ENCODE measurements around the gene RBCK1. TPM values are rescaled to one million over a fixed set of nuclear protein-coding genes. Genes with fewer than 3 reads are reported as not detected.

The RBCK1 gene
- total and polyA plus RNA-seq, 9 of the 15 experiments (the other 6 are each of a cell fraction or from before 2014, with no cell fraction given): 5.9 to 59.3 (median 26.5) TPM

DNA sequence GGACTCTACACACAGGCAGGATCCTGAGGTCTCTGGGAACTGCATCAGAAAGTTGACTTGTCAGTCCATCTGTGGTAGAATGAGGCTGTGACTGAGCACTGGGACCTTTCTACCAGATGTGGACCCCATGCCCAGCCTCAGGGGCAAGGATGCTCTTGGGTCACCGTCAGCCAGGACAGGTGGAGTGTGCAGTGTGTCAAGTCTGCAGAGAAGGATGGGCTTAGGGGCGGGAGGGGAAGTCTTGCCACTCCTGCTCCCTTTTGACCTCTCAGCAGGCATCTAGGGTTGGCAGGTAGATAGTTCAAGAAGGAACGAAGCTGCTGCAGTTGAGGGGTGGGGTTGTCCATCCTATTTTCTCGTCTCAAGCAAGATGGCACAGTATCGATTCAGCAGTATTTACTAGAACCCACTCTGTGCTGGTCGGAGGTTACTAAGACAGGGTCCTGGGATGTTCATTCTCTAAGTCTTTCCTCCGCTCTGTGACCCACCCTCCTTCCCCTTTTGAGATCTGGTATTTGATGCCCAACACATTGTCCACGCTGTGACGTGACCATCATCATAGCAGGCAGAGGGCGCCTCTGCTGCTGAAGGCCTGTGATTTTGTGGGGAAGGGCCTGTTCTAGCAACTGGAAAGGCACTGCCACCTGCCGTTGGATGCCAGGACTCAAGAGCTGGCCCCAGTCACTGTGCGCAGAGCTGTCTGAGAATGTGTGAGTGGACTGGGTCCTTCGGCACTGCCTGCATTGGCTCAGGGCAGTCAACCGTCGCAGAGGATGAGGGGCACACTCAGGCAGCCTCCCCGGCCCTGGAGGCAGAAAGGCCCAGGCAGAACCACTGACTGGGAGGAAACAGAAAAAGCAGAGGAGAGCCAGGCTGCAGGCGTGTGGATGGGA, 23.2 kb downstream of the RBCK1 start (continued):
- TF ChIP-seq, protein P1, sequence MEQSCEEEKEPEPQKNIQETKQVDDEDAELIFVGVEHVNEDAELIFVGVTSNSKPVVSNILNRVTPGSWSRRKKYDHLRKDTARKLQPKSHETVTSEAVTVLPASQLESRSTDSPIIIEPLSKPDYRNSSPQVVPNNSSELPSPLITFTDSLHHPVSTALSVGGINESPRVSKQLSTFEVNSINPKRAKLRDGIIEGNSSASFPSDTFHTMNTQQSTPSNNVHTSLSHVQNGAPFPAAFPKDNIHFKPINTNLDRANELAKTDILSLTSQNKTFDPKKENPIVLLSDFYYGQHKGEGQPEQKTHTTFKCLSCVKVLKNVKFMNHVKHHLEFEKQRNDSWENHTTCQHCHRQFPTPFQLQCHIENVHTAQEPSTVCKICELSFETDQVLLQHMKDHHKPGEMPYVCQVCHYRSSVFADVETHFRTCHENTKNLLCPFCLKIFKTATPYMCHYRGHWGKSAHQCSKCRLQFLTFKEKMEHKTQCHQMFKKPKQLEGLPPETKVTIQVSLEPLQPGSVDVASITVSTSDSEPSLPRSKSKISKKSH (CRISPR knock-in tag; IDR thresholded peaks at IDR 0.05): no peak
- TF ChIP-seq, protein P2, sequence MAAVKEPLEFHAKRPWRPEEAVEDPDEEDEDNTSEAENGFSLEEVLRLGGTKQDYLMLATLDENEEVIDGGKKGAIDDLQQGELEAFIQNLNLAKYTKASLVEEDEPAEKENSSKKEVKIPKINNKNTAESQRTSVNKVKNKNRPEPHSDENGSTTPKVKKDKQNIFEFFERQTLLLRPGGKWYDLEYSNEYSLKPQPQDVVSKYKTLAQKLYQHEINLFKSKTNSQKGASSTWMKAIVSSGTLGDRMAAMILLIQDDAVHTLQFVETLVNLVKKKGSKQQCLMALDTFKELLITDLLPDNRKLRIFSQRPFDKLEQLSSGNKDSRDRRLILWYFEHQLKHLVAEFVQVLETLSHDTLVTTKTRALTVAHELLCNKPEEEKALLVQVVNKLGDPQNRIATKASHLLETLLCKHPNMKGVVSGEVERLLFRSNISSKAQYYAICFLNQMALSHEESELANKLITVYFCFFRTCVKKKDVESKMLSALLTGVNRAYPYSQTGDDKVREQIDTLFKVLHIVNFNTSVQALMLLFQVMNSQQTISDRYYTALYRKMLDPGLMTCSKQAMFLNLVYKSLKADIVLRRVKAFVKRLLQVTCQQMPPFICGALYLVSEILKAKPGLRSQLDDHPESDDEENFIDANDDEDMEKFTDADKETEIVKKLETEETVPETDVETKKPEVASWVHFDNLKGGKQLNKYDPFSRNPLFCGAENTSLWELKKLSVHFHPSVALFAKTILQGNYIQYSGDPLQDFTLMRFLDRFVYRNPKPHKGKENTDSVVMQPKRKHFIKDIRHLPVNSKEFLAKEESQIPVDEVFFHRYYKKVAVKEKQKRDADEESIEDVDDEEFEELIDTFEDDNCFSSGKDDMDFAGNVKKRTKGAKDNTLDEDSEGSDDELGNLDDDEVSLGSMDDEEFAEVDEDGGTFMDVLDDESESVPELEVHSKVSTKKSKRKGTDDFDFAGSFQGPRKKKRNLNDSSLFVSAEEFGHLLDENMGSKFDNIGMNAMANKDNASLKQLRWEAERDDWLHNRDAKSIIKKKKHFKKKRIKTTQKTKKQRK (IDR thresholded peaks at IDR 0.05; ENCODE audit: borderline replicate concordance, low read depth, low read length): no peak
- TF ChIP-seq ATF1 (CRISPR knock-in tag; IDR thresholded peaks at IDR 0.05) (no peak), ATF1 (tag; IDR thresholded peaks at IDR 0.05) (peak; percentile 63), ZNF644 (tag; IDR thresholded peaks at IDR 0.05; ENCODE audit: low read depth) (no peak), CBX3 (IDR thresholded peaks at IDR 0.05; ENCODE audit: borderline replicate concordance in 1 of 2, low read length in 2 of 2) (no peak), KDM4B (IDR thresholded peaks at IDR 0.05; ENCODE audit: borderline replicate concordance in 2 of 2, low read depth in 1 of 2) (no peak), CBFB (CRISPR knock-in tag; IDR thresholded peaks at IDR 0.05) (no peak), NFYB (IDR thresholded peaks at IDR 0.05; ENCODE audit: extremely low read depth, insufficient read length) (no peak), MTA1 (IDR thresholded peaks at IDR 0.05; ENCODE audit: borderline replicate concordance) (no peak), ARID2 (IDR thresholded peaks at IDR 0.05) (0 out of 2 replicates have a peak, but pooled peaks have one; percentile 33), ZNF274 (IDR thresholded peaks at IDR 0.05; ENCODE audit: borderline replicate concordance, low read depth, low read length) (no peak), PCBP1 (IDR thresholded peaks at IDR 0.05; ENCODE audit: low read depth, low read length, poor library complexity, severe bottlenecking) (no peak), RBM17 (IDR thresholded peaks at IDR 0.05; ENCODE audit: borderline replicate concordance, low read depth, low read length) (no peak), ZNF134 (CRISPR knock-in tag; conservative IDR thresholded peaks at IDR 0.05) (no peak), JUNB (CRISPR knock-in tag; conservative IDR thresholded peaks at IDR 0.05) (no peak), ZFX (CRISPR knock-in tag; IDR thresholded peaks at IDR 0.05) (no peak), RAD51 (IDR thresholded peaks at IDR 0.05; ENCODE audit: borderline replicate concordance, low read depth) (no peak), CTBP1 (IDR thresholded peaks at IDR 0.05; ENCODE audit: borderline replicate concordance) (peak; percentile 45; the same call in 1 of the 2 replicates)
- TF ChIP-seq, protein P3, sequence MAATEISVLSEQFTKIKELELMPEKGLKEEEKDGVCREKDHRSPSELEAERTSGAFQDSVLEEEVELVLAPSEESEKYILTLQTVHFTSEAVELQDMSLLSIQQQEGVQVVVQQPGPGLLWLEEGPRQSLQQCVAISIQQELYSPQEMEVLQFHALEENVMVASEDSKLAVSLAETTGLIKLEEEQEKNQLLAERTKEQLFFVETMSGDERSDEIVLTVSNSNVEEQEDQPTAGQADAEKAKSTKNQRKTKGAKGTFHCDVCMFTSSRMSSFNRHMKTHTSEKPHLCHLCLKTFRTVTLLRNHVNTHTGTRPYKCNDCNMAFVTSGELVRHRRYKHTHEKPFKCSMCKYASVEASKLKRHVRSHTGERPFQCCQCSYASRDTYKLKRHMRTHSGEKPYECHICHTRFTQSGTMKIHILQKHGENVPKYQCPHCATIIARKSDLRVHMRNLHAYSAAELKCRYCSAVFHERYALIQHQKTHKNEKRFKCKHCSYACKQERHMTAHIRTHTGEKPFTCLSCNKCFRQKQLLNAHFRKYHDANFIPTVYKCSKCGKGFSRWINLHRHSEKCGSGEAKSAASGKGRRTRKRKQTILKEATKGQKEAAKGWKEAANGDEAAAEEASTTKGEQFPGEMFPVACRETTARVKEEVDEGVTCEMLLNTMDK (IDR thresholded peaks at IDR 0.05; ENCODE audit: borderline replicate concordance, insufficient read depth, low read depth, low read length, poor library complexity, severe bottlenecking): peak; percentile 42
